Osteocyte (in vitro differentiated cells): Measurements from ENCODE around the gene B3GAT2. TPM values are rescaled to one million over a fixed set of nuclear protein-coding genes. Genes with fewer than 3 reads are reported as not detected.

Source experiments
- DNase-seq: peaks from one replicate; pipeline ENCODE4 v3.0.0; 2021; ENCODE audit warnings: mixed read lengths; ENCODE audit not compliant: unreplicated experiment; ENCODE audit errors: extremely low spot score
- H3K27ac Mint-ChIP-seq: one replicate; pipeline ENCODE4 v1.8.0; 2021; ENCODE audit warnings: mild to moderate bottlenecking, mixed read lengths; ENCODE audit not compliant: unreplicated experiment
- H3K27me3 Mint-ChIP-seq: one replicate; pipeline ENCODE4 v1.8.0; 2021; ENCODE audit warnings: mixed read lengths; ENCODE audit not compliant: unreplicated experiment
- H3K36me3 Mint-ChIP-seq: one replicate; pipeline ENCODE4 v1.8.0; 2021; ENCODE audit warnings: mixed read lengths; ENCODE audit not compliant: unreplicated experiment
- H3K4me1 Mint-ChIP-seq: one replicate; pipeline ENCODE4 v1.8.0; 2021; ENCODE audit warnings: mixed read lengths; ENCODE audit not compliant: unreplicated experiment
- H3K4me3 Mint-ChIP-seq: one replicate; pipeline ENCODE4 v1.8.0; 2021; ENCODE audit warnings: mild to moderate bottlenecking, moderate library complexity, mixed read lengths; ENCODE audit not compliant: unreplicated experiment
- H3K9me3 Mint-ChIP-seq: one replicate; pipeline ENCODE4 v1.8.0; 2021; ENCODE audit warnings: mixed read lengths; ENCODE audit not compliant: unreplicated experiment
- CTCF ChIP-seq: fragments of 200-600 bp; sonication (generic); IDR thresholded peaks from 2 replicates; pipeline ENCODE4 v1.5.0; 2021; ENCODE audit warnings: antibody characterized with exemption, mild to moderate bottlenecking, moderate library complexity
- long read RNA-seq: library from polyadenylated mRNA; unstranded; transcript quantifications from one replicate; pipeline ENCODE4 v2.0.0, GENCODE V29; 2021
- total RNA-seq: library from RNA; stranded (reverse); gene quantifications from 2 replicates; pipeline ENCODE4 v1.2.1, GENCODE V29; 2021

The B3GAT2 gene
- total RNA-seq: not detected in 2 replicates
- long read RNA-seq: 0 reads

GRCh38 chr6:70956451-70957283 lies at the start of gene B3GAT2:
TSS of gene B3GAT2 (minus strand) at chr6:70957060. CDS start at chr6:70956429, 631 bp downstream.
- TF ChIP-seq CTCF: no peak
- Mint-ChIP-seq H3K27me3 (peaks cover 84% of the 10 kb centered on the region), H3K4me3 (peak within 1 kb of the TSS; percentile 77), H3K9me3 (no peaks in the 10 kb centered on the region), H3K4me1 (peaks cover 14% of the 10 kb centered on the region), H3K36me3 (no peaks in the 10 kb centered on the region), H3K27ac (no peak within 1 kb of the TSS)
- DNase-seq: peak; percentile 84

- no peaks in the 10 kb centered on the region for H3K36me3 Mint-ChIP-seq
- peaks cover 54% of the 10 kb centered on the region for H3K27me3 Mint-ChIP-seq
- DNase-seq: no peak
- H3K4me1 Mint-ChIP-seq: no peaks in the 10 kb centered on the region
- no peak overlapping the region for H3K4me3 Mint-ChIP-seq
- no peak for TF ChIP-seq CTCF
- H3K9me3 Mint-ChIP-seq: no peaks in the 10 kb centered on the region
- H3K27ac Mint-ChIP-seq: no peak overlapping the region
Measured at GRCh38 chr6:70998148-70998547, 41.3 kb upstream of the B3GAT2 start.

GRCh38 chr6:70997379-70997778 lies 40.5 kb upstream of the B3GAT2 start:
- no peaks in the 10 kb centered on the region for H3K36me3 Mint-ChIP-seq
- H3K27me3 Mint-ChIP-seq: peaks cover 54% of the 10 kb centered on the region
- no peak overlapping the region for H3K27ac Mint-ChIP-seq
- no peak overlapping the region for H3K4me3 Mint-ChIP-seq
- no peaks in the 10 kb centered on the region for H3K4me1 Mint-ChIP-seq
- H3K9me3 Mint-ChIP-seq: no peaks in the 10 kb centered on the region
- no peak for TF ChIP-seq CTCF
- no peak for DNase-seq

GRCh38 chr6:70996106-70996505 lies 39.2 kb upstream of the B3GAT2 start:
- Mint-ChIP-seq H3K4me1 (no peaks in the 10 kb centered on the region), H3K4me3 (no peak overlapping the region), H3K27ac (no peak overlapping the region), H3K36me3 (no peaks in the 10 kb centered on the region), H3K27me3 (peaks cover 46% of the 10 kb centered on the region), H3K9me3 (no peaks in the 10 kb centered on the region)
- no peak for TF ChIP-seq CTCF
- no peak for DNase-seq

- DNase-seq: no peak
- H3K27ac Mint-ChIP-seq: no peak overlapping the region
- H3K9me3 Mint-ChIP-seq: no peaks in the 10 kb centered on the region
- no peak for TF ChIP-seq CTCF
- H3K4me3 Mint-ChIP-seq: no peak overlapping the region
- peaks cover 40% of the 10 kb centered on the region for H3K27me3 Mint-ChIP-seq
- no peaks in the 10 kb centered on the region for H3K4me1 Mint-ChIP-seq
- H3K36me3 Mint-ChIP-seq: no peaks in the 10 kb centered on the region
Measured at GRCh38 chr6:70995411-70995810, 38.6 kb upstream of the B3GAT2 start.
